GM12891 (cell line): ENCODE results near the gene GDPD5.

Experiments used
- POLR2AphosphoS5 ChIP-seq: IDR thresholded peaks from 2 replicates; pipeline ENCODE4 v1.6.1; 2011; ENCODE audit warnings: low read depth, low read length, control low read depth
- TAF1 ChIP-seq: IDR thresholded peaks from 2 replicates; pipeline ENCODE4 v1.6.1; 2011; ENCODE audit warnings: low read depth, low read length, control low read depth

GRCh38 chr11:75450826-75451821 is 74.6 kb downstream of the GDPD5 start:
- TF ChIP-seq POLR2AphosphoS5 (no peak), TAF1 (no peak)
